HL-60 (cell line): Measurements from ENCODE around the gene PRAMEF12.
"Not testable (repeated sequence)": the region's sequence is repeated elsewhere in the genome, so short reads cannot be mapped to it uniquely, and the experiment has no call there.

Experiments
- CTCF ChIP-seq: IDR thresholded peaks from one replicate; pipeline ENCODE4 v1.5.1; 2011; ENCODE audit warnings: low read length, control low read depth, inconsistent platforms; ENCODE audit not compliant: insufficient read depth
- POLR2AphosphoS5 ChIP-seq: IDR thresholded peaks from 2 replicates; pipeline ENCODE4 v1.6.1; 2012; ENCODE audit warnings: low read depth
- TF ChIP-seq, protein P1 (sequence below): IDR thresholded peaks from 2 replicates; pipeline ENCODE4 v1.6.1; 2012; ENCODE audit warnings: low read depth; ENCODE audit not compliant: insufficient replicate concordance

DNA sequence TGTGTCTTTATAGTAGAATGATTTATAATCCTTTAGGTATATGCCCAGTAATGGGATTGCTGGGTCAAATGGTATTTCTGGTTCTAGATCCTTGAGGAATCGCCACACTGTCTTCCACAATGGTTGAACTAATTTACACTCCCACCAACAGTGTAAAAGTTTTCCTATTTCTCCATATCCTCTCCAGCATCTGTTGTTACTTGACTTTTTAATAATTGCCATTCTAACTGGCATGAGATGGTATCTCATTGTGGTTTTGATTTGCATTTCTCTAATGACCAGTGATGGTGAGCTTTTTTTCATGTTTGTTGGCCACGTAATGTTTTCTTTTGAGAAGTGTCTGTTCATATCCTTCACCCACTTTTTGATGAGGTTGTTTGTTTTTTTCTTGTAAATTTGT is 42.5 kb upstream of the PRAMEF12 start:
- not testable (repeated sequence) for TF ChIP-seq CTCF, POLR2AphosphoS5
- TF ChIP-seq, protein P1, sequence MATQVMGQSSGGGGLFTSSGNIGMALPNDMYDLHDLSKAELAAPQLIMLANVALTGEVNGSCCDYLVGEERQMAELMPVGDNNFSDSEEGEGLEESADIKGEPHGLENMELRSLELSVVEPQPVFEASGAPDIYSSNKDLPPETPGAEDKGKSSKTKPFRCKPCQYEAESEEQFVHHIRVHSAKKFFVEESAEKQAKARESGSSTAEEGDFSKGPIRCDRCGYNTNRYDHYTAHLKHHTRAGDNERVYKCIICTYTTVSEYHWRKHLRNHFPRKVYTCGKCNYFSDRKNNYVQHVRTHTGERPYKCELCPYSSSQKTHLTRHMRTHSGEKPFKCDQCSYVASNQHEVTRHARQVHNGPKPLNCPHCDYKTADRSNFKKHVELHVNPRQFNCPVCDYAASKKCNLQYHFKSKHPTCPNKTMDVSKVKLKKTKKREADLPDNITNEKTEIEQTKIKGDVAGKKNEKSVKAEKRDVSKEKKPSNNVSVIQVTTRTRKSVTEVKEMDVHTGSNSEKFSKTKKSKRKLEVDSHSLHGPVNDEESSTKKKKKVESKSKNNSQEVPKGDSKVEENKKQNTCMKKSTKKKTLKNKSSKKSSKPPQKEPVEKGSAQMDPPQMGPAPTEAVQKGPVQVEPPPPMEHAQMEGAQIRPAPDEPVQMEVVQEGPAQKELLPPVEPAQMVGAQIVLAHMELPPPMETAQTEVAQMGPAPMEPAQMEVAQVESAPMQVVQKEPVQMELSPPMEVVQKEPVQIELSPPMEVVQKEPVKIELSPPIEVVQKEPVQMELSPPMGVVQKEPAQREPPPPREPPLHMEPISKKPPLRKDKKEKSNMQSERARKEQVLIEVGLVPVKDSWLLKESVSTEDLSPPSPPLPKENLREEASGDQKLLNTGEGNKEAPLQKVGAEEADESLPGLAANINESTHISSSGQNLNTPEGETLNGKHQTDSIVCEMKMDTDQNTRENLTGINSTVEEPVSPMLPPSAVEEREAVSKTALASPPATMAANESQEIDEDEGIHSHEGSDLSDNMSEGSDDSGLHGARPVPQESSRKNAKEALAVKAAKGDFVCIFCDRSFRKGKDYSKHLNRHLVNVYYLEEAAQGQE = not testable (repeated sequence)
